GM12878 (cell line): ENCODE results near the gene OR1F1. TPM values are rescaled to one million over a fixed set of nuclear protein-coding genes. Genes with fewer than 3 reads are reported as not detected.

Experiments
- ATAC-seq: fragments of 200-7000 bp; cut with Tn5 transposase; 3 replicates; pipeline ENCODE4 v1.9.1; 2020; ENCODE audit warnings: mild to moderate bottlenecking, moderate library complexity
- BruUV-seq: library from RNA; stranded (reverse); fragments of 400-500 nt; replicated peaks from 2 replicates; lab custom pipeline; 2021; lab: Mats Ljungman, UMichigan
- CTCF ChIA-PET: fragments of 300-600 bp; sonication (Branson Sonifier 250); formaldehyde crosslinking; extraction: SDS; loops from one replicate; lab custom pipeline; 2021; ENCODE audit warnings: inconsistent platforms; lab: Yijun Ruan, JAX
- POLR2A ChIA-PET: fragments of 350-600 bp; formaldehyde crosslinking; extraction: SDS; loops from one replicate; lab custom pipeline; 2021; ENCODE audit warnings: inconsistent platforms; lab: Charles Lee
- RAD21 ChIA-PET: fragments of 300-600 bp; sonication (Branson Sonifier 250); formaldehyde crosslinking; loops from one replicate; lab custom pipeline; 2023; ENCODE audit warnings: antibody characterized with exemption; ENCODE audit not compliant: unreplicated experiment; lab: Charles Lee
- SMC1A ChIA-PET: fragments of 300-600 bp; sonication (Branson Sonifier 250); formaldehyde crosslinking; loops from one replicate; lab custom pipeline; 2023; ENCODE audit not compliant: unreplicated experiment, uncharacterized antibody; lab: Charles Lee
- DNase-seq: peaks from one replicate; pipeline ENCODE4 v3.0.0-alpha.2; 2011; ENCODE audit warnings: low read depth, low spot score
- FAIRE-seq: peaks from 3 replicates; lab custom pipeline; 2011; peaks lifted over from hg19 to GRCh38; lab: Jason Lieb, UNC
- H2AFZ ChIP-seq: 2 replicates; pipeline ENCODE4 v1.6.0; 2011; ENCODE audit warnings: low read depth, low read length, control low read depth; ENCODE audit not compliant: control insufficient read depth
- H3K27ac ChIP-seq: 2 replicates; pipeline ENCODE4 v1.5.1; 2011; ENCODE audit warnings: control low read depth; ENCODE audit not compliant: control insufficient read depth, insufficient read depth
- H3K27me3 ChIP-seq, 2 experiments: replicated peaks in 1 of 2; 2 replicates each; pipeline versions ENCODE4 v1.6.0 to v1.6.1; 2011; ENCODE audit warnings: low read length in 1 of 2; ENCODE audit not compliant: control insufficient read depth in 2 of 2, insufficient read depth in 2 of 2
- H3K36me3 ChIP-seq, 2 experiments: 2 replicates each; pipeline ENCODE4 v1.5.1; 2011; ENCODE audit warnings: low read length in 1 of 2; ENCODE audit not compliant: control insufficient read depth in 2 of 2, insufficient read depth in 2 of 2
- H3K4me1 ChIP-seq: 2 replicates; pipeline ENCODE4 v1.6.1; 2011; ENCODE audit warnings: mild to moderate bottlenecking, low read length, moderate library complexity, mixed read lengths; ENCODE audit not compliant: control insufficient read depth, insufficient read depth
- H3K4me2 ChIP-seq: 2 replicates; pipeline ENCODE4 v1.6.0; 2011; ENCODE audit warnings: control low read depth; ENCODE audit not compliant: control insufficient read depth, insufficient read depth
- H3K4me3 ChIP-seq: fragments of 200-600 bp; sonication (generic); 2 replicates; pipeline ENCODE4 v1.5.1; 2016
- H3K79me2 ChIP-seq: 2 replicates; pipeline ENCODE4 v1.6.0; 2011; ENCODE audit warnings: low read length; ENCODE audit not compliant: control insufficient read depth, insufficient read depth
- H3K9ac ChIP-seq: 2 replicates; pipeline ENCODE4 v1.8.0; 2011; ENCODE audit warnings: low read length, control low read depth, mixed read lengths; ENCODE audit not compliant: control insufficient read depth, insufficient read depth
- H3K9me3 ChIP-seq: replicated peaks from 3 replicates; pipeline ENCODE4 v1.5.1; 2011; ENCODE audit warnings: mild to moderate bottlenecking, low read length; ENCODE audit not compliant: control insufficient read depth, insufficient read depth
- H4K20me1 ChIP-seq: 2 replicates; pipeline ENCODE4 v1.6.0; 2011; ENCODE audit not compliant: control insufficient read depth, insufficient read depth
- BCL11A ChIP-seq: IDR thresholded peaks from 2 replicates; pipeline ENCODE4 v1.6.1; 2011; ENCODE audit warnings: low read depth, low read length
- FOS ChIP-seq: IDR thresholded peaks from 3 replicates; pipeline ENCODE4 v1.6.1; 2011; ENCODE audit warnings: borderline replicate concordance; ENCODE audit not compliant: insufficient read length; ENCODE audit errors: extremely low read depth
- HDGF ChIP-seq: fragments of 450-650 bp; IDR thresholded peaks from 2 replicates; pipeline ENCODE4 v1.6.1; 2016; ENCODE audit warnings: antibody characterized with exemption
- MTA2 ChIP-seq: fragments of 450-650 bp; IDR thresholded peaks from 2 replicates; pipeline ENCODE4 v1.6.1; 2016; ENCODE audit warnings: low read depth, mild to moderate bottlenecking, moderate library complexity
- MYB ChIP-seq: fragments of 150-350 bp; IDR thresholded peaks from 2 replicates; pipeline ENCODE4 v1.6.1; 2014; ENCODE audit warnings: mild to moderate bottlenecking, low read depth, low read length, borderline replicate concordance
- MYC ChIP-seq: IDR thresholded peaks from 2 replicates; pipeline ENCODE4 v1.6.1; 2011; ENCODE audit warnings: mild to moderate bottlenecking, low read length, moderate library complexity, inconsistent platforms; ENCODE audit not compliant: insufficient read depth, insufficient replicate concordance, insufficient read length, severe bottlenecking
- NBN ChIP-seq: fragments of 450-650 bp; IDR thresholded peaks from 2 replicates; pipeline ENCODE4 v1.6.1; 2016
- NFIC ChIP-seq: IDR thresholded peaks from 2 replicates; pipeline ENCODE4 v1.6.1; 2012; ENCODE audit warnings: low read depth, mild to moderate bottlenecking, inconsistent platforms, low read length, moderate library complexity
- NFYA ChIP-seq: IDR thresholded peaks from 2 replicates; pipeline ENCODE4 v1.6.1; 2011; ENCODE audit warnings: low read depth, mild to moderate bottlenecking, low read length, improper control_type of control experiment, borderline replicate concordance
- NR2C1 ChIP-seq: fragments of 450-650 bp; IDR thresholded peaks from 2 replicates; pipeline ENCODE4 v1.6.1; 2017; ENCODE audit warnings: antibody characterized with exemption, mild to moderate bottlenecking, moderate library complexity
- POLR2A ChIP-seq: IDR thresholded peaks from 2 replicates; pipeline ENCODE4 v1.6.1; 2011; ENCODE audit warnings: low read depth, mild to moderate bottlenecking, low read length
- SMARCA5 ChIP-seq: fragments of 450-650 bp; IDR thresholded peaks from 2 replicates; pipeline ENCODE4 v1.6.1; 2017; ENCODE audit warnings: mild to moderate bottlenecking
- STAT3 ChIP-seq: IDR thresholded peaks from 2 replicates; pipeline ENCODE4 v1.6.1; 2011; ENCODE audit warnings: low read depth, low read length, improper control_type of control experiment
- ZNF207 ChIP-seq: fragments of 450-650 bp; IDR thresholded peaks from 2 replicates; pipeline ENCODE4 v1.6.1; 2014; ENCODE audit warnings: antibody characterized with exemption, mild to moderate bottlenecking, borderline replicate concordance
- ZNF622 ChIP-seq: fragments of 450-650 bp; IDR thresholded peaks from 2 replicates; pipeline ENCODE4 v1.6.1; 2017; ENCODE audit warnings: mild to moderate bottlenecking, inconsistent platforms
- WGBS: methylation state at CpG from one replicate; pipeline ENCODE4 v1.1.6; 2016; ENCODE audit warnings: low lambda C conversion rate; ENCODE audit not compliant: insufficient replicate concordance, insufficient coverage; ENCODE audit errors: missing lambda C conversion rate; 5-methylcytosine and 5-hydroxymethylcytosine counted together
- in situ Hi-C: fragments of 300-500 bp; cut with MboI; formaldehyde crosslinking; loops from 9 replicates; pipeline ENCODE4 v1.14.3; 2018; ENCODE audit warnings: mixed read lengths
- intact Hi-C: fragments of 100-400 bp; cut with micrococcal nuclease; formaldehyde crosslinking; loops from one replicate; pipeline ENCODE4 v1.14.2; 2022; ENCODE audit not compliant: unreplicated experiment
- polyA plus RNA-seq, 11 experiments: library from polyadenylated mRNA; depleted of rRNA in 4 of 11; unstranded in 6 of 11; stranded (reverse) in 5 of 11; fragments of >200 nt; fragmentation: Nextera tagmentation in 4 of 11; fragmentation: Illumina TruSeq in 1 of 11; extraction: Ambion mirVana in 4 of 11; extraction: Trizol in 1 of 11; gene quantifications; 1 replicate in 1 of 11; 2 replicates in 10 of 11; pipeline versions ENCODE4 v1.2.1 to v1.2.3, GENCODE V29; 2011 to 2016; ENCODE audit warnings: inconsistent platforms in 2 of 11, missing spikeins in 2 of 11, low read depth in 1 of 11
- total RNA-seq, 4 experiments: library from RNA; depleted of rRNA in 3 of 4; stranded (reverse); fragments of >200 nt in 3 of 4; fragmentation: Illumina TruSeq in 1 of 4; extraction: Trizol in 1 of 4; gene quantifications; 2 replicates each; pipeline versions ENCODE4 v1.2.1 to v1.2.3, GENCODE V29; 2013 to 2021
- TF ChIP-seq, protein P1 (sequence below): fragments of 450-650 bp; IDR thresholded peaks from 2 replicates; pipeline ENCODE4 v1.6.1; 2017; ENCODE audit warnings: low read depth, mild to moderate bottlenecking, moderate library complexity
- TF ChIP-seq, protein P2 (sequence below), 3 experiments: IDR thresholded peaks in 2 of 3; conservative IDR thresholded peaks in 1 of 3; 2 replicates each; pipeline ENCODE4 v1.5.1; 2011; ENCODE audit warnings: low read depth in 3 of 3, low read length in 3 of 3, mild to moderate bottlenecking in 3 of 3, control low read depth in 2 of 3, moderate library complexity in 2 of 3, inconsistent platforms in 1 of 3, mixed read lengths in 1 of 3; ENCODE audit not compliant: control insufficient read depth in 2 of 3, insufficient read depth in 1 of 3; ENCODE audit errors: extremely low read depth in 1 of 3

The OR1F1 gene
- total and polyA plus RNA-seq, 10 of the 15 experiments (the other 5 are each of a cell fraction or from before 2014, with no cell fraction given), result 0.10 to 0.14 (median 0.12) TPM; not detected in 7

DNA sequence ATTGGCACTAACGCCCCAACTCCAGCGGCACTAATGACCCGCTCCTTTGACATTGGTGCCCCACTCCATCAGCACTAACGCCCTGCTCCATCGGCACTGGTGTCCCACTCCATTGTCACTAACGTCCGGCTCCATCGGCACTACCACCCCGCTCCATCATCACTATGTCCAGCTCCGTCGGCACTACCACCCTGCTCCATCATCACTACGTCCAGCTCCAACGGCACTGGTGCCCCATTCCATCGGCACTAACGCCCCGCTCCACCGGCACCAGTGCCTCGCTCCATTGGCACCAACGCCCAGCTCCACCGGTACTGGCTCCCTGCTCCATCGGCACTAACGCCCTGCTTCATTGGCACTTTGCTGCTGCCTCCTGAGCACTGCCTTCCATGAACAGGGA, 45.7 kb upstream of the OR1F1 start:
- no peak overlapping the region for H3K9ac ChIP-seq
- ChIA-PET SMC1A (no interaction called here), RAD21 (no interaction called here), CTCF (interaction anchor here (1.5 kb wide), 1 partner anchor 13 kb away, joined by 3 read pairs; no protein-coding TSS in a partner anchor), POLR2A (no interaction called here)
- no peak for TF ChIP-seq MTA2
- no peak for TF ChIP-seq MYB
- no peak for TF ChIP-seq ZNF207
- TF ChIP-seq SMARCA5, result no peak
- TF ChIP-seq BCL11A, result no peak
- DNase-seq, result no peak
- H3K4me1 ChIP-seq, result no peaks in the 10 kb centered on the region
- no TSS peak for BruUV-seq
- in situ Hi-C loops (no loop called here), intact Hi-C loops (no loop called here)
- no peak overlapping the region for H2AFZ ChIP-seq
- 88% methylated on average over 21 of the region's 22 CpGs for WGBS
- H3K4me3 ChIP-seq, result no peak overlapping the region
- H3K4me2 ChIP-seq, result no peak overlapping the region
- FAIRE-seq, result no peak
- no peaks in the 10 kb centered on the region for H4K20me1 ChIP-seq
- no peaks in the 10 kb centered on the region for H3K79me2 ChIP-seq
- no peak for ATAC-seq
- no peaks in the 10 kb centered on the region; a peak in 2 of 4 replicates for H3K36me3 ChIP-seq
- no peaks in the 10 kb centered on the region for H3K9me3 ChIP-seq
- H3K27ac ChIP-seq, result no peak overlapping the region
- no peaks in the 10 kb centered on the region for H3K27me3 ChIP-seq

DNA sequence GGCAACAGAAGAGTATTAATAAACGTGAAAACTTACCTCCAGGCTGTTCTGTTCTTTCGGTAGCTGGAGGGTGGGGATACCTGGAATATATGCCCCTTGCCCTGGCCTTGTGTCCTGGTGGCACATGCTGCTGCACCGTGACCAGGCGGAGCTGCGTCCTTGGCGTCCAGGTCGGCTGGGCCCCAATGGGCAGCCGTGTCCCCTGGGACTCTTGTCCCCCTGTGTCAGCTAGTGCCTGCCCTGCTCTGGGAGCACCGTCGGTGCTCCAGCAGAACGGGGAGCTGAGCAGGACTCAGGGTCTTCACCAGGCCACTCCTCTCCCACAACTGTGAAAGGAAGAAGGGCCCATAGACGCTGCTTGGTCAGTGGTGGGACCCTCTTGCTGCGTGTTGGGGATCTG, 45.2 kb upstream of the OR1F1 start:
- no peaks in the 10 kb centered on the region for H3K27me3 ChIP-seq
- no peaks in the 10 kb centered on the region for H4K20me1 ChIP-seq
- ATAC-seq (no peak), DNase-seq (no peak), FAIRE-seq (no peak)
- H3K36me3 ChIP-seq, result no peaks in the 10 kb centered on the region; a peak in 2 of 4 replicates
- ChIA-PET RAD21 (no interaction called here), SMC1A (no interaction called here), CTCF (interaction anchor here (1.5 kb wide), 1 partner anchor 13 kb away, joined by 3 read pairs; no protein-coding TSS in a partner anchor), POLR2A (no interaction called here)
- BruUV-seq, result no TSS peak
- no peaks in the 10 kb centered on the region for H3K4me1 ChIP-seq
- WGBS, result 82% methylated on average over 13 of the region's 13 CpGs
- H3K79me2 ChIP-seq, result no peaks in the 10 kb centered on the region
- in situ Hi-C loops (no loop called here), intact Hi-C loops (no loop called here)
- H3K9ac ChIP-seq, result no peak overlapping the region
- H3K9me3 ChIP-seq, result no peaks in the 10 kb centered on the region
- H3K4me2 ChIP-seq, result no peak overlapping the region
- no peak overlapping the region for H2AFZ ChIP-seq
- H3K4me3 ChIP-seq, result no peak overlapping the region
- no peak overlapping the region for H3K27ac ChIP-seq
- TF ChIP-seq NBN, result no peak
- no peak for TF ChIP-seq NR2C1
- no peak for TF ChIP-seq NFYA
- no peak for TF ChIP-seq POLR2A
- TF ChIP-seq NFIC, result no peak
- TF ChIP-seq FOS, result no peak
- TF ChIP-seq, protein P1, sequence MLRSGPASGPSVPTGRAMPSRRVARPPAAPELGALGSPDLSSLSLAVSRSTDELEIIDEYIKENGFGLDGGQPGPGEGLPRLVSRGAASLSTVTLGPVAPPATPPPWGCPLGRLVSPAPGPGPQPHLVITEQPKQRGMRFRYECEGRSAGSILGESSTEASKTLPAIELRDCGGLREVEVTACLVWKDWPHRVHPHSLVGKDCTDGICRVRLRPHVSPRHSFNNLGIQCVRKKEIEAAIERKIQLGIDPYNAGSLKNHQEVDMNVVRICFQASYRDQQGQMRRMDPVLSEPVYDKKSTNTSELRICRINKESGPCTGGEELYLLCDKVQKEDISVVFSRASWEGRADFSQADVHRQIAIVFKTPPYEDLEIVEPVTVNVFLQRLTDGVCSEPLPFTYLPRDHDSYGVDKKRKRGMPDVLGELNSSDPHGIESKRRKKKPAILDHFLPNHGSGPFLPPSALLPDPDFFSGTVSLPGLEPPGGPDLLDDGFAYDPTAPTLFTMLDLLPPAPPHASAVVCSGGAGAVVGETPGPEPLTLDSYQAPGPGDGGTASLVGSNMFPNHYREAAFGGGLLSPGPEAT, result no peak
- TF ChIP-seq, protein P2, sequence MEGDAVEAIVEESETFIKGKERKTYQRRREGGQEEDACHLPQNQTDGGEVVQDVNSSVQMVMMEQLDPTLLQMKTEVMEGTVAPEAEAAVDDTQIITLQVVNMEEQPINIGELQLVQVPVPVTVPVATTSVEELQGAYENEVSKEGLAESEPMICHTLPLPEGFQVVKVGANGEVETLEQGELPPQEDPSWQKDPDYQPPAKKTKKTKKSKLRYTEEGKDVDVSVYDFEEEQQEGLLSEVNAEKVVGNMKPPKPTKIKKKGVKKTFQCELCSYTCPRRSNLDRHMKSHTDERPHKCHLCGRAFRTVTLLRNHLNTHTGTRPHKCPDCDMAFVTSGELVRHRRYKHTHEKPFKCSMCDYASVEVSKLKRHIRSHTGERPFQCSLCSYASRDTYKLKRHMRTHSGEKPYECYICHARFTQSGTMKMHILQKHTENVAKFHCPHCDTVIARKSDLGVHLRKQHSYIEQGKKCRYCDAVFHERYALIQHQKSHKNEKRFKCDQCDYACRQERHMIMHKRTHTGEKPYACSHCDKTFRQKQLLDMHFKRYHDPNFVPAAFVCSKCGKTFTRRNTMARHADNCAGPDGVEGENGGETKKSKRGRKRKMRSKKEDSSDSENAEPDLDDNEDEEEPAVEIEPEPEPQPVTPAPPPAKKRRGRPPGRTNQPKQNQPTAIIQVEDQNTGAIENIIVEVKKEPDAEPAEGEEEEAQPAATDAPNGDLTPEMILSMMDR (IDR thresholded peaks at IDR 0.05 in 2 of 3, conservative IDR thresholded peaks at IDR 0.05 in 1 of 3; ENCODE audit: control insufficient read depth in 2 of 3, extremely low read depth in 1 of 3, insufficient read depth in 1 of 3, low read depth in 3 of 3, low read length in 3 of 3), result no peak
- TF ChIP-seq STAT3, result no peak
- no peak for TF ChIP-seq MYC
- no peak for TF ChIP-seq ZNF622
- TF ChIP-seq HDGF, result no peak
